ENCODE data around the gene CLIC1.

GRCh38 chr6:31692886-31693285, 43.4 kb downstream of the CLIC1 start:
- no peak for TF ChIP-seq POLR2A (IDR thresholded peaks at IDR 0.05)
- TF ChIP-seq, protein P1, sequence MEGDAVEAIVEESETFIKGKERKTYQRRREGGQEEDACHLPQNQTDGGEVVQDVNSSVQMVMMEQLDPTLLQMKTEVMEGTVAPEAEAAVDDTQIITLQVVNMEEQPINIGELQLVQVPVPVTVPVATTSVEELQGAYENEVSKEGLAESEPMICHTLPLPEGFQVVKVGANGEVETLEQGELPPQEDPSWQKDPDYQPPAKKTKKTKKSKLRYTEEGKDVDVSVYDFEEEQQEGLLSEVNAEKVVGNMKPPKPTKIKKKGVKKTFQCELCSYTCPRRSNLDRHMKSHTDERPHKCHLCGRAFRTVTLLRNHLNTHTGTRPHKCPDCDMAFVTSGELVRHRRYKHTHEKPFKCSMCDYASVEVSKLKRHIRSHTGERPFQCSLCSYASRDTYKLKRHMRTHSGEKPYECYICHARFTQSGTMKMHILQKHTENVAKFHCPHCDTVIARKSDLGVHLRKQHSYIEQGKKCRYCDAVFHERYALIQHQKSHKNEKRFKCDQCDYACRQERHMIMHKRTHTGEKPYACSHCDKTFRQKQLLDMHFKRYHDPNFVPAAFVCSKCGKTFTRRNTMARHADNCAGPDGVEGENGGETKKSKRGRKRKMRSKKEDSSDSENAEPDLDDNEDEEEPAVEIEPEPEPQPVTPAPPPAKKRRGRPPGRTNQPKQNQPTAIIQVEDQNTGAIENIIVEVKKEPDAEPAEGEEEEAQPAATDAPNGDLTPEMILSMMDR (IDR thresholded peaks at IDR 0.05), result no peak
- no peak for TF ChIP-seq POLR2AphosphoS5 (IDR thresholded peaks at IDR 0.05)
- no peak for TF ChIP-seq EP300 (IDR thresholded peaks at IDR 0.05)

All from gastroesophageal sphincter (tissue), 3 donors.